ENCODE data around the gene LRRC32.

Gene LRRC32, protein sequence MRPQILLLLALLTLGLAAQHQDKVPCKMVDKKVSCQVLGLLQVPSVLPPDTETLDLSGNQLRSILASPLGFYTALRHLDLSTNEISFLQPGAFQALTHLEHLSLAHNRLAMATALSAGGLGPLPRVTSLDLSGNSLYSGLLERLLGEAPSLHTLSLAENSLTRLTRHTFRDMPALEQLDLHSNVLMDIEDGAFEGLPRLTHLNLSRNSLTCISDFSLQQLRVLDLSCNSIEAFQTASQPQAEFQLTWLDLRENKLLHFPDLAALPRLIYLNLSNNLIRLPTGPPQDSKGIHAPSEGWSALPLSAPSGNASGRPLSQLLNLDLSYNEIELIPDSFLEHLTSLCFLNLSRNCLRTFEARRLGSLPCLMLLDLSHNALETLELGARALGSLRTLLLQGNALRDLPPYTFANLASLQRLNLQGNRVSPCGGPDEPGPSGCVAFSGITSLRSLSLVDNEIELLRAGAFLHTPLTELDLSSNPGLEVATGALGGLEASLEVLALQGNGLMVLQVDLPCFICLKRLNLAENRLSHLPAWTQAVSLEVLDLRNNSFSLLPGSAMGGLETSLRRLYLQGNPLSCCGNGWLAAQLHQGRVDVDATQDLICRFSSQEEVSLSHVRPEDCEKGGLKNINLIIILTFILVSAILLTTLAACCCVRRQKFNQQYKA

DNA sequence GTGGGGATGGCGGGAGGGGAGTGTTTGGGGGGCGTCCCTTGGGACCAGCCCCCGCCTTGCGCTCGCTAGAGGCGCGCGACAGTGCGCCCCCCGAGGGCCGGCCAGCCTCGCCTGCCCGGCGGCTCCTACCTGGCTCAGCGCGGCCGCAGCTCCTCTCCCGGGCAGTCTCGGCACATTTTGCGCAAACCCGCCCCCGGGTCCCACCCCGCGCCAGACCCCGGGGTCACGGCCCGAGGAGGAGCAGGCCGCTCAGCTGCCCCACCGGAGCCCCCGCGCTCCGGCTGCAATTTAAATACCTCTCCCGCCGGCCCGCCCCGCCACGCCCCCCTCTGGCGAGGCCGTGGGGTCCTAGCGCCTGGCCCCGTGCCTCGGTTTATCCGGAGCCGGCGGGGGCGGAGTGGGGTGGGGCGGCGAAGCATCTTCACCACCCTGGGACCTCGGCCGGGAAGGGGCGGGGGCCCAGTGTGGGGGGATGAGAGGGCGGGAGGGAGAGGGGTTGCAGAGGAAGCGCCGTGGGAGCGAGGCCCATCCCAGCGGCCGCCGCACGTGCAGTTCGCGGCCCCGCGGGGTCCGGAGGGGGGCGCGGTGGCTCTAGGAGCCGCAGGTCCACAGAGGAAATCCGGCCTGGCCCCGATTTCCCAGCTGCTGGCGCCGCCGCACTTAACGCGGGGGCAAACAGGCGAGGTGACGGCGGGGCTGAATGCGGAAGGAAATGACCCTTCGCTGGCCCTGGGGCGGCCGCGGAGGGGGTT is at the start of gene LRRC32:
LRRC32 (minus strand) TSS at position 263 of the 752 bp plus-strand sequence. CDS start 4,793 bp downstream, outside the sequence.
- no peak for DNase-seq

- no peak for DNase-seq
Measured at GRCh38 chr11:76719686-76720085, 49.1 kb upstream of the LRRC32 start.

- no peak for DNase-seq
Measured at GRCh38 chr11:76719281-76719680, 48.7 kb upstream of the LRRC32 start.

GRCh38 chr11:76717816-76718215 is 47.3 kb upstream of the LRRC32 start:
- DNase-seq: no peak

- no peak for DNase-seq
Measured at GRCh38 chr11:76717369-76717768, 46.8 kb upstream of the LRRC32 start.

DNA sequence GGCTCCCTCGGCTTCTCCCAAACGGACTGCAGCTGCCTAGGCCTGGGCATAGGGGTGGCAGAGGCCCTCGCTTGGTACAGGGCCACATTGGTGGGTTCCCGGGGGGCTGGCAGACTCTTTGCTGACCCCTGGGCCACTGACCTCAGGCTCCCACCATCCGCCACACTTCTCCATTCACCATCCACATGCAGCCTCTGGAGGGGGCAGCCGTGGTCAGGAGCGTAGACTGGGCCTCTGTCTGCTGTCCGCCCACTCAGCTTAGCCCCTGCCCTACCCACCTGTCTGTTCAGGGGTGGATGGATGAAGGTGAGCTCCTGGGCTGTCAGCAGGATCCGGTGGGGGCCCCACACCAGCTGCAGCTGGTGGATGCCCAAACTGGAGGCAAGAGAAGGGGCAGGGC is 45.7 kb upstream of the LRRC32 start:
- no peak for DNase-seq

- DNase-seq: no peak
Measured at GRCh38 chr11:76714493-76714892, 43.9 kb upstream of the LRRC32 start.

GRCh38 chr11:76713499-76713898 is 43.0 kb upstream of the LRRC32 start:
- no peak for DNase-seq

- DNase-seq: no peak
Measured at GRCh38 chr11:76712125-76712524, 41.6 kb upstream of the LRRC32 start.

GRCh38 chr11:76709756-76710155 is 39.2 kb upstream of the LRRC32 start:
- no peak for DNase-seq

- DNase-seq: no peak
Measured at GRCh38 chr11:76708972-76709660, 38.6 kb upstream of the LRRC32 start.

DNA sequence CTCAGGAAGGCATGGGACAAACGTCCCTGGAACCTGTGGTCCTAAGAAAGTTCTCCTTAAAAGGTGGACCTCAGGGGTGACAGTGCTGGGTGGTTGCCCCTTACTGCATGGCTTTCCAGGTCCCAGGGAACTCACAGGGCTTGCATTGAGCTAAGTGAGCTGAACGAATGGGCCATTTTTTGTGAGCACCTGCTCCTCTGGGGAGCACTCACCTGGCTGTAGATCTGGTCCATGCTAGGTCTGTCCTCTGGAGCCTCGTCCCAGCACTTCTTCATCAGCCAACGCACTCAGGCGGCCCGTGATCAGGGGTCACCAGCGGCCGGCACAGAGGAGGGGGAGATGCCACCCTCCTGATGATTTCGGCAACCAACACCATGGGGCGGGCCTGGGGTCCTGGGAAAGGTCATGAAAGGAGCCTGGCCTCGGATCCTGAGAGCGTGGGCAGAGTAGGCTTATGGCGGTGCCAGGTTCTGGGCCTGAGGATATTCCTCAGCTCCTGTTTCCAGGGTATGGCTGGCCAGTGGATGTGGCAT is 36.8 kb upstream of the LRRC32 start:
- DNase-seq: no peak

DNA sequence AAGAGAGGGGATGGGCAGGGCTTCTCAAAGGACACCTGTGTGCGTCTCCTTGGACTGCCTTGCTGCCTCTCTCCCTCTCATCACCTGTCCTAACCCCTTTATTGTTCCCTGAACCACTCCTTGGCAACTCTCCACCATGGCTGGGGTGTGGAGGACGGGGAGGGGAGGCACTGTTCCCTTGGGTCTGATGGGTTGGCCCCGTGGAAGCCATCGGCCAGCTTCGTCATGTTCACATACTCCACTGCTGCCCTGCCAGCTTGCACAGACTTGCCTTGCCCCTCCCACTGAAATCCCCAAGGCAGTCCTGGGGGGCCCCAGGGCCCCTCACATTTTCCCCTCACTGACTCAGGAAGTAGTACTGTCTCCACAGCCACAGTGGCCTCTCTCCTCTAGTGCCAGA is 36.1 kb upstream of the LRRC32 start:
- no peak for DNase-seq

- no peak for DNase-seq
Measured at GRCh38 chr11:76705826-76706225, 35.3 kb upstream of the LRRC32 start.

- no peak for DNase-seq
Measured at GRCh38 chr11:76704171-76704948, 33.8 kb upstream of the LRRC32 start.

DNA sequence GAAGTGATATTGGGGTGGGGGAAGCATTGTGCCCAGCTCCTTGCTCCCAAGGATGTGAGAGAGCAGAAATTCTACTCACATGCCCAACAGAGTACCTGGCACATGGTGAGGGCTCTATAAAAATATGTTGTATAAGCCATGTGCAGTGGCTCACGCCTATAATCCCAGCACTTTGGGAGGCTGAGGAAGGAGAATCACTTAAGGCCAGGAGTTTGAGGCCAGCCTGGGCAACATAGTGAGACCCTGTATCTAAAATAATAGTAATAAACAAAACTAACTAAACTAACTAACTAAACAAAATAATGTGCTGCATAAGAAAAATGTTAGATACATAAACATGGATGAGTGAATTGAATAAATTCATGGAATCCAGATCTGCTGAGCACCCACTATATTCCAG is 33.2 kb upstream of the LRRC32 start:
- no peak for DNase-seq

- no peak for DNase-seq
Measured at GRCh38 chr11:76702336-76703128, 32.0 kb upstream of the LRRC32 start.

- DNase-seq: no peak
Measured at GRCh38 chr11:76701294-76702040, 30.9 kb upstream of the LRRC32 start.

DNA sequence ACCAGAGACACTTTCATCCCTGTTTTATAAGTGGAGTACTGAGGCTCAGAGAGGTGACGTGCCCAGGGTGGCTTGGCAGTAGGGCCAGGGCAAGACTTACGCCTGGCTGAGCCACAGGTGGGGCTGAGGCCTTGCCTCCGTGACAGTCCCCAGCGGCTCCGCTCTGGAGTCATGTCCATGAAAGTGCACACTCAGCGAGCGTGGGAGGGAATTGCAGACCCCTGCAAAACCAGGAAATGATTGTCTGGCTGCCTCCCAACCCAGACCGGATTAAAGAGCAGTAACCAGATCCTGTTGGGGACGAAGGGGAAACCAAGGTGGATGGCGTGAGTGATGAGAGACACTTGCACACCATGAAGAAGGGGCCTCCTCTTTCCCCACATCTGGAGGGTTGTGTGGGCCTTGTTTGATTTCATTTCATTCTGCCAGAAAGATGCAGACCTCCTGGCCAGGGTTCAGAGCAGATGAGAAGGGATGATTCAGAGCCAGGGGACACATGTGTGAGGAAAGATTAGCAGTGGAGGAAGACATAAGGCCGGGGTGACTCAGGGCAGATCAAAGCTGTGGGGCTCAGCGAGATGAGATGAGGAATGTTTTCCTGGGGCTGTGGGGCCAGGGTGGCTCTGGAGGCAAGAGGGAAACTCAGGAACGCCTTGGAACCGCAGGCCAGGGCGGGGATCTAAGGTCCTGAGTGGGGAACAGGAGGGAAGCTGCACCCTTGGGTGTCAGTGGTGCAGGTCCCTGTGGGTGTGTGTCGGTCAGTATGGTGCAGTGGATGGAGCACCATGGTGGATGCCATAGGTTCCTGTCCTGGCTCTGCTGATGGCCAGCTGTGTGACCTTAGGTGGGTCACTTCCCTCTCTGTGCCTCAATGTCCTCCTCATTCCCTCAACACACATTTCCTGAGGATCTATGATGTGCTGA is 29.9 kb upstream of the LRRC32 start:
- no peak for DNase-seq
